ENCODE measurements around the gene RICTOR. TPM values are rescaled to one million over a fixed set of nuclear protein-coding genes. Genes with fewer than 3 reads are reported as not detected.

RICTOR gene
- total and polyA plus RNA-seq, 10 donors = 6.3 to 70.9 (median 58.5) TPM

DNA sequence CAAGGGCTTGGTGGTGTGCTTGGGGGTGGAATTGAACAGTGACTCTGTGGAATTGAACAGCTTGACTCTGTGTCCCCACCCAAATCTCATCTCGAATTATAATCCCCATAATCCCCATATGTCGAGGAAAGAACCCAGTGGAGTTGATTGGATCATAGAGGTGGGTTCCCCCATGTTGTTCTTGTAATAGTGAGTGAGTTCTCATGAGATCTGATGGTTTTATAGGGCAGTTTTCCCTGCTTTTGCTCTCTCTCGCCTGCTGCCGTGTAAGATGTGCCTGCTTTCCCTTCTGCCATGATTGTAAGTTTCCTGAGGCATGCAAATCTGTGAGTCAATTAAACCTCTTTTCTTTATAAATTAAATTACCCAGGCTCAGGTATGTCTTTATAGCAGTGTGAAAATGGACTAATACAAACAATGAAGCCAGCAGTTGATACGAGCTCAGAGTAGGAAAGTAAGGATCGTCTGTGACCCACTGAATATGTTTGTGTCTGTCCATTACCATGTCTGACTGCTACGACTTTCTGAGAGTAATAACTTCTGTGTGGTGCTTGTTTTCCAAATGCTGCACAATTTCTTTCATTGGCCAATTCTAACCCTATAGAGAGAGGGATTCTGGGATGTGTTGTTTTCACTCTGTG lies 17.9 kb upstream of the RICTOR start:
- Histone ChIP-seq H3K9me3 (peaks cover 0 to 12% (median 2%) of the 10 kb centered on the region in 8 donors), H3K36me3 (no peaks in the 10 kb centered on the region), H3K4me3 (no peak overlapping the region), H3K27ac (no peak overlapping the region), H3K27me3 (replicated peaks in 1 of 7) (no peaks in the 10 kb centered on the region), H3K4me1 (no peaks in the 10 kb centered on the region)
- intact Hi-C loops (cut with DNase I; ENCODE audit: low total_unique reads) = no loop called here
- no peak for DNase-seq
- TF ChIP-seq POLR2A (IDR thresholded peaks at IDR 0.05) = no peak
- TF ChIP-seq, protein P1, sequence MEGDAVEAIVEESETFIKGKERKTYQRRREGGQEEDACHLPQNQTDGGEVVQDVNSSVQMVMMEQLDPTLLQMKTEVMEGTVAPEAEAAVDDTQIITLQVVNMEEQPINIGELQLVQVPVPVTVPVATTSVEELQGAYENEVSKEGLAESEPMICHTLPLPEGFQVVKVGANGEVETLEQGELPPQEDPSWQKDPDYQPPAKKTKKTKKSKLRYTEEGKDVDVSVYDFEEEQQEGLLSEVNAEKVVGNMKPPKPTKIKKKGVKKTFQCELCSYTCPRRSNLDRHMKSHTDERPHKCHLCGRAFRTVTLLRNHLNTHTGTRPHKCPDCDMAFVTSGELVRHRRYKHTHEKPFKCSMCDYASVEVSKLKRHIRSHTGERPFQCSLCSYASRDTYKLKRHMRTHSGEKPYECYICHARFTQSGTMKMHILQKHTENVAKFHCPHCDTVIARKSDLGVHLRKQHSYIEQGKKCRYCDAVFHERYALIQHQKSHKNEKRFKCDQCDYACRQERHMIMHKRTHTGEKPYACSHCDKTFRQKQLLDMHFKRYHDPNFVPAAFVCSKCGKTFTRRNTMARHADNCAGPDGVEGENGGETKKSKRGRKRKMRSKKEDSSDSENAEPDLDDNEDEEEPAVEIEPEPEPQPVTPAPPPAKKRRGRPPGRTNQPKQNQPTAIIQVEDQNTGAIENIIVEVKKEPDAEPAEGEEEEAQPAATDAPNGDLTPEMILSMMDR (IDR thresholded peaks at IDR 0.05 in 8 of 11, conservative IDR thresholded peaks at IDR 0.05 in 3 of 11) = no peak
- TF ChIP-seq POLR2AphosphoS5 (IDR thresholded peaks at IDR 0.05) = no peak
- WGBS, 5 donors = 82 to 89% (median 88%) methylated on average over 7 of the region's 7 CpGs

DNA sequence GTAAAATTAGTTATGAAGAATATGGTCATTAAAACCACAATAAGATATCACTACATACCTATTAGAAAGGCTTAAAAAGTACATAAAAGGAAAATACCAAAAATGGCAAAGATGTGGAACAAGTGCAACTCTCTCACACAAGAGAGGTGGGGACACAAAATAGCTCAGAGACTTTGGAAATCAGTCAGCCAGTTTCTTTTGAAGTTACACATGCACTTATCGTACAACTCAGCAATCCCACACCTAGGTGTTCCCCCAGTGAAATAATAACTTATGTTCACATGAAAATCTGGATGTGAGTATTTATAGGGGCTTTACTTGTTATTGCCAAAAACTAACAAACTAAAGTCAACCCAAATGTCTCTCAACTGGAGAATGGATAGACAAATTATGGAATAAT lies 9.8 kb upstream of the RICTOR start:
- Histone ChIP-seq H3K9me3 (peaks cover 0 to 9% (median 0%) of the 10 kb centered on the region in 8 donors), H3K27ac (no peak overlapping the region), H3K4me1 (peaks cover 0 to 10% (median 2%) of the 10 kb centered on the region in 6 donors), H3K36me3 (no peaks in the 10 kb centered on the region), H3K4me3 (no peak overlapping the region), H3K27me3 (replicated peaks in 1 of 7) (peaks cover 0 to 18% (median 0%) of the 10 kb centered on the region in 7 donors)
- no peak for TF ChIP-seq POLR2AphosphoS5 (IDR thresholded peaks at IDR 0.05)
- TF ChIP-seq POLR2A (IDR thresholded peaks at IDR 0.05) = no peak
- TF ChIP-seq, protein P1 (IDR thresholded peaks at IDR 0.05 in 8 of 11, conservative IDR thresholded peaks at IDR 0.05 in 3 of 11) = no peak
- DNase-seq = no peak
- intact Hi-C loops (cut with DNase I; ENCODE audit: low total_unique reads) = loop anchor here (10.0 kb wide), 1 partner anchor 89 kb away; no protein-coding TSS in a partner anchor
- 59 to 91% (median 78%) methylated on average over 1 of the region's 1 CpG for WGBS, 5 donors

DNA sequence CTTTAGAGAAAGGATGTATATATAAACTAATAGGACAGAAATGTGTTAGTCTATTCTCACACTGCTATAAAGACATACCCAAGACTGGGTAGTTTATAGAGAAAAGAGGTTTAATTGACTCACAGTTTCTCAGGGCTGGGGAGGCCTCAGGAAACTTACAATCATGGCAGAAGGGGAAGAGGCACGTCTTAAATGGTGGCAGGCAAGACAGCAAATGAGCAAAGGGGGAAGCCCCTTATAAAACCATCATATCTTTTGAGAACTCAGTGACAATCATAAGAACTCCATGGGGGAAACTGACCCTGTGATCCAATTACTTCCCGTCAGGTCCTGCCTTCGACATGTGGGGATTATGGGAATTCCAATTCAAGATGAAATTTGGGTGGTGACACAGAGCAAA lies 8.8 kb upstream of the RICTOR start:
- Histone ChIP-seq H3K36me3 (no peaks in the 10 kb centered on the region), H3K27ac (no peak overlapping the region), H3K27me3 (replicated peaks in 1 of 7) (peaks cover 0 to 18% (median 0%) of the 10 kb centered on the region in 7 donors), H3K4me1 (peaks cover 0 to 10% (median 2%) of the 10 kb centered on the region in 6 donors), H3K4me3 (no peak overlapping the region), H3K9me3 (peaks cover 0 to 9% (median 0%) of the 10 kb centered on the region in 8 donors)
- WGBS, 5 donors = 80 to 88% (median 82%) methylated on average over 3 of the region's 3 CpGs
- TF ChIP-seq, protein P1 (IDR thresholded peaks at IDR 0.05 in 8 of 11, conservative IDR thresholded peaks at IDR 0.05 in 3 of 11) = no peak
- TF ChIP-seq POLR2A (IDR thresholded peaks at IDR 0.05) (no peak), POLR2AphosphoS5 (IDR thresholded peaks at IDR 0.05) (no peak)
- no peak for DNase-seq
- intact Hi-C loops (cut with DNase I; ENCODE audit: low total_unique reads) = loop anchor here (10.0 kb wide), 1 partner anchor 88 kb away; no protein-coding TSS in a partner anchor

DNA sequence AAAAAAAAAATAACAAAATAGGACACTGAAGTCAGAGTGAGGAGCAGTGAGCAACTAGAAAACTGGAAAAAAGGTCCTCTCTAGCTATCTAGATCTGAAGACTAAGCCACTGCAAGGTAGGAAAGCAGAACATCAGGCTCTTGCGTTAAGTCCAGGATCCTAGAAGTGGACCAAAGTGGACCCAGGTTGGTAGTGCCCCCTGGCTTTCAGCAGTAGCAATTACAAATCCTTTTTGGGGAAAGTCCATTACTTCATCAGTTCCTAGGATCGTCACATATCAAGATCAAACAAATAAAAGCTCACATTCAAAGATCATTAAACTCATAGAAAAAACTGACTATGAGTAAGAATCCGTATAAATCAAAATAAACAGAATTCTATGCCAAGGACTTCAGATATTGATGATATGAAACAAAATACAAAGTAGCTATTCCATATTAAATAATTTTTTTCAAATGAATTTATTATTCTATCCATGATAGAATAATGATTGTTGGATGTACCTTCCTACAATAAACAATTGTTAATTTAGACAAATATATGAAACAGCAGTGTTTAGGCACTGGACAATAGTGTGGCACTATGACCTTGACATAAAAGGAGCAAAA lies 6.5 kb upstream of the RICTOR start:
- TF ChIP-seq POLR2A (IDR thresholded peaks at IDR 0.05) (no peak), POLR2AphosphoS5 (IDR thresholded peaks at IDR 0.05) (peak in 1 of 3 donors; percentile 60)
- TF ChIP-seq, protein P1 (IDR thresholded peaks at IDR 0.05 in 8 of 11, conservative IDR thresholded peaks at IDR 0.05 in 3 of 11) = peak; percentile 54 to 90 (median 82)
- H3K4me3 ChIP-seq = no peak overlapping the region
- intact Hi-C loops (cut with DNase I; ENCODE audit: low total_unique reads) = loop anchor here (10.0 kb wide), 1 partner anchor 86 kb away; no protein-coding TSS in a partner anchor
- H3K36me3 ChIP-seq = no peaks in the 10 kb centered on the region
- H3K9me3 ChIP-seq = peaks cover 0 to 9% (median 0%) of the 10 kb centered on the region in 8 donors
- peaks cover 3 to 32% (median 21%) of the 10 kb centered on the region in 6 donors for H3K4me1 ChIP-seq
- DNase-seq = no peak
- H3K27me3 ChIP-seq (replicated peaks in 1 of 7) = peaks cover 0 to 12% (median 0%) of the 10 kb centered on the region in 7 donors
- no peak overlapping the region for H3K27ac ChIP-seq
- WGBS, 5 donors = 6 to 14% (median 11%) methylated on average over 3 of the region's 3 CpGs

Measured in spleen (tissue), 11 donors.